HG03280 (cell line): ENCODE data around the gene SLIT1.
"Not testable (repeated sequence)": the region's sequence is repeated elsewhere in the genome, so short reads cannot be mapped to it uniquely, and the experiment has no call there.

Experiments
- ATAC-seq: cut with Tn5 transposase; IDR thresholded peaks from one replicate; pipeline ENCODE4 v1.9.1; 2021; ENCODE audit warnings: mild to moderate bottlenecking, moderate library complexity; ENCODE audit not compliant: unreplicated experiment

SLIT1 gene

GRCh38 chr10:97050205-97050745 lies 135.5 kb downstream of the SLIT1 start:
- no peak for ATAC-seq

GRCh38 chr10:97049670-97050069 lies 136.1 kb downstream of the SLIT1 start:
- ATAC-seq: no peak

GRCh38 chr10:97048649-97049427 lies 136.9 kb downstream of the SLIT1 start:
- no peak for ATAC-seq

- ATAC-seq: no peak
These were observed 138.0 kb downstream of the SLIT1 start for GRCh38 chr10:97047788-97048187.

GRCh38 chr10:97047083-97047736 lies 138.5 kb downstream of the SLIT1 start:
- ATAC-seq: no peak

GRCh38 chr10:97046456-97047082 lies 139.2 kb downstream of the SLIT1 start:
- ATAC-seq: no peak

GRCh38 chr10:97043563-97043855 lies 142.2 kb downstream of the SLIT1 start:
- ATAC-seq: no peak

GRCh38 chr10:97042716-97043562 lies 142.8 kb downstream of the SLIT1 start:
- no peak for ATAC-seq

- no peak for ATAC-seq
These were observed 143.7 kb downstream of the SLIT1 start for GRCh38 chr10:97042081-97042480.

- ATAC-seq: no peak
These were observed 145.1 kb downstream of the SLIT1 start for GRCh38 chr10:97040706-97041105.

GRCh38 chr10:97040248-97040584 lies 145.5 kb downstream of the SLIT1 start:
- no peak for ATAC-seq

GRCh38 chr10:97039538-97040247 lies 146.1 kb downstream of the SLIT1 start:
- no peak for ATAC-seq

GRCh38 chr10:97038688-97039087 lies 147.1 kb downstream of the SLIT1 start:
- ATAC-seq: no peak

GRCh38 chr10:97037365-97038361 lies 148.1 kb downstream of the SLIT1 start:
- peak; percentile 66 for ATAC-seq

GRCh38 chr10:97034958-97035769 lies 150.6 kb downstream of the SLIT1 start:
- no peak for ATAC-seq

GRCh38 chr10:97034301-97034700 lies 151.5 kb downstream of the SLIT1 start:
- no peak for ATAC-seq

- not testable (repeated sequence) for ATAC-seq
These were observed 151.9 kb downstream of the SLIT1 start for GRCh38 chr10:97033841-97034240.

- ATAC-seq: no peak
These were observed 153.1 kb downstream of the SLIT1 start for GRCh38 chr10:97032624-97033023.
